ENCODE measurements around the gene WDR91.

Gene WDR91

GRCh38 chr7:135168001-135168400, 43.3 kb downstream of the WDR91 start:
- Histone ChIP-seq H3K4me1 (ENCODE audit: low read depth, poor library complexity, severe bottlenecking) (peaks cover 38% of the 10 kb centered on the region), H3K36me3 (ENCODE audit: insufficient read depth) (peaks cover 7% of the 10 kb centered on the region; the same call in 1 of the 2 replicates), H3K9ac (no peak overlapping the region), H2AFZ (ENCODE audit: low read depth) (no peak overlapping the region), H4K20me1 (ENCODE audit: insufficient read depth) (no peaks in the 10 kb centered on the region), H3K4me2 (no peak overlapping the region), H3K27me3 (ENCODE audit: insufficient read depth, low read depth) (no peaks in the 10 kb centered on the region), H3K79me2 (ENCODE audit: insufficient read depth, low read depth) (peaks cover 30% of the 10 kb centered on the region), H3K27ac (no peak overlapping the region), H3K4me3 (IDR thresholded peaks at IDR 0.05; ENCODE audit: insufficient read depth, low read depth, low read length) (no peak overlapping the region)
- no peak for TF ChIP-seq CTCF (conservative IDR thresholded peaks at IDR 0.05; ENCODE audit: low read depth, low read length)

- Histone ChIP-seq H3K27ac (no peak overlapping the region), H3K4me3 (IDR thresholded peaks at IDR 0.05; ENCODE audit: insufficient read depth, low read depth, low read length) (no peak overlapping the region), H3K27me3 (ENCODE audit: insufficient read depth, low read depth) (no peaks in the 10 kb centered on the region), H3K4me1 (ENCODE audit: low read depth, poor library complexity, severe bottlenecking) (peaks cover 38% of the 10 kb centered on the region), H3K4me2 (no peak overlapping the region), H3K9ac (no peak overlapping the region), H2AFZ (ENCODE audit: low read depth) (no peak overlapping the region), H3K79me2 (ENCODE audit: insufficient read depth, low read depth) (peaks cover 30% of the 10 kb centered on the region), H3K36me3 (ENCODE audit: insufficient read depth) (peaks cover 7% of the 10 kb centered on the region; the same call in 1 of the 2 replicates), H4K20me1 (ENCODE audit: insufficient read depth) (no peaks in the 10 kb centered on the region)
- TF ChIP-seq CTCF (conservative IDR thresholded peaks at IDR 0.05; ENCODE audit: low read depth, low read length), result no peak
Observed at GRCh38 chr7:135167365-135167917, 43.9 kb downstream of the WDR91 start.

DNA sequence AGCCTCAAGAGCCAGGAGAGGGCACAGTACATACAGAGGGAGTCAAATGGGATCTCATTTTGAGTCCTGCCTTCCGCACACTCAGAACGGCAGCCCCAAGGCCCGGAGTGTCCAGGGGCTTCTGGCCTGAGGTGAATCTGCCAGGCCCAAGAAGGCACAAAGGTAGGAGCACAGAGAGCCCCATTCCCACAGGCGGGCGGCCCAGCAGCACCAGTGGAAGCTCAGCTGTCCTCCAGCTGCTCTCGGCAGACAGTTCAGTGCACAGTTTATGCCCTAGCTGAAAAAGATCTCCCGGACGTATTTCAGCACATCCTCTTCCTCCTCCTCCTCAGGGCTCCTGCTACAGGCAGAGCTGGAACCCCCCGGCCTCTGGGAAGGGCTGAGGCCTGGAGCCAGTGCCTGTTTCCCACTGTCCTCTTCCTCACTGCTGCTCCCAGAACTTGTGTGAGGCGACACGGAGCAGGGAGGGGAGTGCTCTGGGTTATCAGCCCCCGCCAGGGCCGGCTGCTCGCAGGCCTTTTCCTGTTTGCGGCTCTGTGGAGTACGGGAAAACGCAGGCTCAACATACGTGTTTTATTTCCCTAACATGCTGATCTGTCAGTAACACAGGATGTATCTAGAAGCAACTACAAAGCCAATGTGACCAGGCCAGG, 44.9 kb downstream of the WDR91 start:
- no peaks in the 10 kb centered on the region for H3K27me3 ChIP-seq (ENCODE audit: insufficient read depth, low read depth)
- H2AFZ ChIP-seq (ENCODE audit: low read depth), result no peak overlapping the region
- H3K4me2 ChIP-seq, result no peak overlapping the region
- TF ChIP-seq CTCF (conservative IDR thresholded peaks at IDR 0.05; ENCODE audit: low read depth, low read length), result no peak
- H3K4me3 ChIP-seq (IDR thresholded peaks at IDR 0.05; ENCODE audit: insufficient read depth, low read depth, low read length), result no peak overlapping the region
- no peaks in the 10 kb centered on the region for H4K20me1 ChIP-seq (ENCODE audit: insufficient read depth)
- H3K4me1 ChIP-seq (ENCODE audit: low read depth, poor library complexity, severe bottlenecking), result peaks cover 41% of the 10 kb centered on the region
- H3K27ac ChIP-seq, result no peak overlapping the region
- H3K9ac ChIP-seq, result no peak overlapping the region
- peaks cover 7% of the 10 kb centered on the region; the same call in 1 of the 2 replicates for H3K36me3 ChIP-seq (ENCODE audit: insufficient read depth)
- peaks cover 30% of the 10 kb centered on the region for H3K79me2 ChIP-seq (ENCODE audit: insufficient read depth, low read depth)

- Histone ChIP-seq H3K4me2 (no peak overlapping the region), H3K79me2 (ENCODE audit: insufficient read depth, low read depth) (peaks cover 30% of the 10 kb centered on the region), H3K4me1 (ENCODE audit: low read depth, poor library complexity, severe bottlenecking) (peaks cover 42% of the 10 kb centered on the region), H3K27ac (no peak overlapping the region), H3K36me3 (ENCODE audit: insufficient read depth) (peaks cover 7% of the 10 kb centered on the region; the same call in 1 of the 2 replicates), H3K27me3 (ENCODE audit: insufficient read depth, low read depth) (no peaks in the 10 kb centered on the region), H4K20me1 (ENCODE audit: insufficient read depth) (no peaks in the 10 kb centered on the region), H3K4me3 (IDR thresholded peaks at IDR 0.05; ENCODE audit: insufficient read depth, low read depth, low read length) (no peak overlapping the region), H2AFZ (ENCODE audit: low read depth) (no peak overlapping the region), H3K9ac (no peak overlapping the region)
- no peak for TF ChIP-seq CTCF (conservative IDR thresholded peaks at IDR 0.05; ENCODE audit: low read depth, low read length)
Observed at GRCh38 chr7:135165862-135166261, 45.5 kb downstream of the WDR91 start.

Data from KMS-11 (cell line).